ENCODE measurements around the gene SRC.

Gene SRC

DNA sequence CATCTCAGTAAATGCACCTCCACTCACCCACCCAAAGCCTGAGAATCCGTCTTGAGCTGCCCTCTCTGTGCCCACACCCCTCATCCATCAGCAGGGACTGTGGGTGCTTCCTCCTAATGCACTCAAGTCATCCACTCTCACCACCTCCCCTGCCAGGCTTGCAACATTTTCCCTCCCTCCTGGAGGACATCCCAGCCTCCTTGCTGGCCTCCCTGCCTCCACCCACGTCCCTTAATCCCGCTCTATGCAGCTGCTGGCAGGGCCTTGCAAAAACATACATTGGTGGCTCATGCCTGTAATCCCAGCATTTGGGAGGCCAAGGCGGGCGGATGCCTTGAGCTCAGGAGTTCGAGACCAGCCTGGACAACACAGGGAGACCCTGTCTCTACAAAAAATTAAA is 15.6 kb upstream of the SRC start:
- no peak for ATAC-seq

DNA sequence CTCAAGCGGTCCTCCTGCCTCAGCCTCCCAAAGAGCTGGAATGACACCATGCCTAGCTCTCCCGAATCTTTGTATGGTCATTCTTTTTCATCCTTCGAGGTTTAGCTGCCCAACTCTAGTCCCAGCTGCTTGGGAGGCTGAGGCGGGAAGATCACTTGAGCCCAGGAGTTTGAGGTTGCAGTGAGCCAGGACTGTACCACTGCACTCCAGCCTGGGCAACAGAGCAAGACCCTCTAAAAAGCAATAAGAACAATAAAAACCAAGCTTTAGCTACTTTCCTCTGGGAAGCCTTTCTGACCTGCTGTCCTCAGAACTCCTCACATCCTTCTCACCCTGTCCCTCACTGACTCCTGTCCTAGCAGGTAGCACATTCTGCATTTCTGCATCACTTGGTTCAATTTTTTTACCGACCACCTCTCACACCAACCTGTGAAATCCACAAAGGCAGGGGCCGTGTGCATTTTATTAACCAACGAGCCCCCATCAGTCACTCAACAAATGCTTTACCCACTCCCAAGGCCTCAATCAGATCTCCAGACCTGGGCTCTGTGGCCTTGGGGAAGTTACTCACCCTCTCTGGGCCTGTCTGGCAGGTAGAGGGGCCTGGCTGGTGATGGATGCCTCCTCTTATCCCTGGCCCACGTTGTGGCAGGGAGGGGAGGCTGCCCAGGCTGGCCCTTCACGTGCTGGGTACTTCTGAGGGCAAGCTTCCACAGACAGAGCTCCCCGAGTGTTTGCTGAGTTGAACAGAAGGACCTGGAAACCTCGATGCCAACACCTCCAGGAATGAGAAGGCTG is 14.7 kb upstream of the SRC start:
- TF ChIP-seq SNAI2 (CRISPR knock-in tag; IDR thresholded peaks at IDR 0.05) (no peak), ZC3H10 (CRISPR knock-in tag; IDR thresholded peaks at IDR 0.05) (no peak), CSDC2 (CRISPR knock-in tag; IDR thresholded peaks at IDR 0.05) (no peak), BACH2 (CRISPR knock-in tag; IDR thresholded peaks at IDR 0.05; ENCODE audit: borderline replicate concordance) (no peak), ZFP30 (CRISPR knock-in tag; IDR thresholded peaks at IDR 0.05) (no peak), ARNTL (CRISPR knock-in tag; IDR thresholded peaks at IDR 0.05; ENCODE audit: borderline replicate concordance, low read depth) (no peak), ISL1 (CRISPR knock-in tag; IDR thresholded peaks at IDR 0.05) (no peak), TCF4 (CRISPR knock-in tag; IDR thresholded peaks at IDR 0.05; ENCODE audit: borderline replicate concordance) (no peak), ZNF565 (CRISPR knock-in tag; conservative IDR thresholded peaks at IDR 0.05; ENCODE audit: low read depth) (no peak), PPARA (CRISPR knock-in tag; IDR thresholded peaks at IDR 0.05; ENCODE audit: borderline replicate concordance) (no peak), TOX (CRISPR knock-in tag; IDR thresholded peaks at IDR 0.05; ENCODE audit: borderline replicate concordance) (no peak), OSR1 (CRISPR knock-in tag; IDR thresholded peaks at IDR 0.05) (no peak), RARB (CRISPR knock-in tag; IDR thresholded peaks at IDR 0.05) (no peak)
- TF ChIP-seq, protein P1, sequence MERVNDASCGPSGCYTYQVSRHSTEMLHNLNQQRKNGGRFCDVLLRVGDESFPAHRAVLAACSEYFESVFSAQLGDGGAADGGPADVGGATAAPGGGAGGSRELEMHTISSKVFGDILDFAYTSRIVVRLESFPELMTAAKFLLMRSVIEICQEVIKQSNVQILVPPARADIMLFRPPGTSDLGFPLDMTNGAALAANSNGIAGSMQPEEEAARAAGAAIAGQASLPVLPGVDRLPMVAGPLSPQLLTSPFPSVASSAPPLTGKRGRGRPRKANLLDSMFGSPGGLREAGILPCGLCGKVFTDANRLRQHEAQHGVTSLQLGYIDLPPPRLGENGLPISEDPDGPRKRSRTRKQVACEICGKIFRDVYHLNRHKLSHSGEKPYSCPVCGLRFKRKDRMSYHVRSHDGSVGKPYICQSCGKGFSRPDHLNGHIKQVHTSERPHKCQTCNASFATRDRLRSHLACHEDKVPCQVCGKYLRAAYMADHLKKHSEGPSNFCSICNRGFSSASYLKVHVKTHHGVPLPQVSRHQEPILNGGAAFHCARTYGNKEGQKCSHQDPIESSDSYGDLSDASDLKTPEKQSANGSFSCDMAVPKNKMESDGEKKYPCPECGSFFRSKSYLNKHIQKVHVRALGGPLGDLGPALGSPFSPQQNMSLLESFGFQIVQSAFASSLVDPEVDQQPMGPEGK (CRISPR knock-in tag; IDR thresholded peaks at IDR 0.05; ENCODE audit: borderline replicate concordance) = no peak
- TF ChIP-seq, protein P2, sequence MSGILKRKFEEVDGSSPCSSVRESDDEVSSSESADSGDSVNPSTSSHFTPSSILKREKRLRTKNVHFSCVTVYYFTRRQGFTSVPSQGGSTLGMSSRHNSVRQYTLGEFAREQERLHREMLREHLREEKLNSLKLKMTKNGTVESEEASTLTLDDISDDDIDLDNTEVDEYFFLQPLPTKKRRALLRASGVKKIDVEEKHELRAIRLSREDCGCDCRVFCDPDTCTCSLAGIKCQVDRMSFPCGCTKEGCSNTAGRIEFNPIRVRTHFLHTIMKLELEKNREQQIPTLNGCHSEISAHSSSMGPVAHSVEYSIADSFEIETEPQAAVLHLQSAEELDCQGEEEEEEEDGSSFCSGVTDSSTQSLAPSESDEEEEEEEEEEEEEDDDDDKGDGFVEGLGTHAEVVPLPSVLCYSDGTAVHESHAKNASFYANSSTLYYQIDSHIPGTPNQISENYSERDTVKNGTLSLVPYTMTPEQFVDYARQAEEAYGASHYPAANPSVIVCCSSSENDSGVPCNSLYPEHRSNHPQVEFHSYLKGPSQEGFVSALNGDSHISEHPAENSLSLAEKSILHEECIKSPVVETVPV (CRISPR knock-in tag; IDR thresholded peaks at IDR 0.05) = no peak
- TF ChIP-seq, protein P3, sequence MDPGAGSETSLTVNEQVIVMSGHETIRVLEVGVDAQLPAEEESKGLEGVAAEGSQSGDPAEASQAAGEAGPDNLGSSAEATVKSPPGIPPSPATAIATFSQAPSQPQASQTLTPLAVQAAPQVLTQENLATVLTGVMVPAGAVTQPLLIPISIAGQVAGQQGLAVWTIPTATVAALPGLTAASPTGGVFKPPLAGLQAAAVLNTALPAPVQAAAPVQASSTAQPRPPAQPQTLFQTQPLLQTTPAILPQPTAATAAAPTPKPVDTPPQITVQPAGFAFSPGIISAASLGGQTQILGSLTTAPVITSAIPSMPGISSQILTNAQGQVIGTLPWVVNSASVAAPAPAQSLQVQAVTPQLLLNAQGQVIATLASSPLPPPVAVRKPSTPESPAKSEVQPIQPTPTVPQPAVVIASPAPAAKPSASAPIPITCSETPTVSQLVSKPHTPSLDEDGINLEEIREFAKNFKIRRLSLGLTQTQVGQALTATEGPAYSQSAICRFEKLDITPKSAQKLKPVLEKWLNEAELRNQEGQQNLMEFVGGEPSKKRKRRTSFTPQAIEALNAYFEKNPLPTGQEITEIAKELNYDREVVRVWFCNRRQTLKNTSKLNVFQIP (CRISPR knock-in tag; IDR thresholded peaks at IDR 0.05; ENCODE audit: borderline replicate concordance, low read depth) = no peak
- TF ChIP-seq, protein P4, sequence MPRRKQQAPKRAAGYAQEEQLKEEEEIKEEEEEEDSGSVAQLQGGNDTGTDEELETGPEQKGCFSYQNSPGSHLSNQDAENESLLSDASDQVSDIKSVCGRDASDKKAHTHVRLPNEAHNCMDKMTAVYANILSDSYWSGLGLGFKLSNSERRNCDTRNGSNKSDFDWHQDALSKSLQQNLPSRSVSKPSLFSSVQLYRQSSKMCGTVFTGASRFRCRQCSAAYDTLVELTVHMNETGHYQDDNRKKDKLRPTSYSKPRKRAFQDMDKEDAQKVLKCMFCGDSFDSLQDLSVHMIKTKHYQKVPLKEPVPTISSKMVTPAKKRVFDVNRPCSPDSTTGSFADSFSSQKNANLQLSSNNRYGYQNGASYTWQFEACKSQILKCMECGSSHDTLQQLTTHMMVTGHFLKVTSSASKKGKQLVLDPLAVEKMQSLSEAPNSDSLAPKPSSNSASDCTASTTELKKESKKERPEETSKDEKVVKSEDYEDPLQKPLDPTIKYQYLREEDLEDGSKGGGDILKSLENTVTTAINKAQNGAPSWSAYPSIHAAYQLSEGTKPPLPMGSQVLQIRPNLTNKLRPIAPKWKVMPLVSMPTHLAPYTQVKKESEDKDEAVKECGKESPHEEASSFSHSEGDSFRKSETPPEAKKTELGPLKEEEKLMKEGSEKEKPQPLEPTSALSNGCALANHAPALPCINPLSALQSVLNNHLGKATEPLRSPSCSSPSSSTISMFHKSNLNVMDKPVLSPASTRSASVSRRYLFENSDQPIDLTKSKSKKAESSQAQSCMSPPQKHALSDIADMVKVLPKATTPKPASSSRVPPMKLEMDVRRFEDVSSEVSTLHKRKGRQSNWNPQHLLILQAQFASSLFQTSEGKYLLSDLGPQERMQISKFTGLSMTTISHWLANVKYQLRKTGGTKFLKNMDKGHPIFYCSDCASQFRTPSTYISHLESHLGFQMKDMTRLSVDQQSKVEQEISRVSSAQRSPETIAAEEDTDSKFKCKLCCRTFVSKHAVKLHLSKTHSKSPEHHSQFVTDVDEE (CRISPR knock-in tag; IDR thresholded peaks at IDR 0.05) = no peak
- no peak for ATAC-seq

More for the DNA sequence above, 15.6 kb upstream of the SRC start:
- TF ChIP-seq, protein P3 (CRISPR knock-in tag; IDR thresholded peaks at IDR 0.05; ENCODE audit: borderline replicate concordance, low read depth) = no peak
- TF ChIP-seq, protein P1 (CRISPR knock-in tag; IDR thresholded peaks at IDR 0.05; ENCODE audit: borderline replicate concordance) = no peak
- TF ChIP-seq, protein P2 (CRISPR knock-in tag; IDR thresholded peaks at IDR 0.05) = no peak
- TF ChIP-seq ISL1 (CRISPR knock-in tag; IDR thresholded peaks at IDR 0.05) = no peak
